Measurements from ENCODE around the gene EGLN2. TPM values are rescaled to one million over a fixed set of nuclear protein-coding genes. Genes with fewer than 3 reads are reported as not detected.
A peak's percentile ranks its signal among the peaks of the same experiment; 100 is the strongest.

The EGLN2 gene
- total RNA-seq, 2 experiments from 2014 or later = 121 to 126 TPM

DNA sequence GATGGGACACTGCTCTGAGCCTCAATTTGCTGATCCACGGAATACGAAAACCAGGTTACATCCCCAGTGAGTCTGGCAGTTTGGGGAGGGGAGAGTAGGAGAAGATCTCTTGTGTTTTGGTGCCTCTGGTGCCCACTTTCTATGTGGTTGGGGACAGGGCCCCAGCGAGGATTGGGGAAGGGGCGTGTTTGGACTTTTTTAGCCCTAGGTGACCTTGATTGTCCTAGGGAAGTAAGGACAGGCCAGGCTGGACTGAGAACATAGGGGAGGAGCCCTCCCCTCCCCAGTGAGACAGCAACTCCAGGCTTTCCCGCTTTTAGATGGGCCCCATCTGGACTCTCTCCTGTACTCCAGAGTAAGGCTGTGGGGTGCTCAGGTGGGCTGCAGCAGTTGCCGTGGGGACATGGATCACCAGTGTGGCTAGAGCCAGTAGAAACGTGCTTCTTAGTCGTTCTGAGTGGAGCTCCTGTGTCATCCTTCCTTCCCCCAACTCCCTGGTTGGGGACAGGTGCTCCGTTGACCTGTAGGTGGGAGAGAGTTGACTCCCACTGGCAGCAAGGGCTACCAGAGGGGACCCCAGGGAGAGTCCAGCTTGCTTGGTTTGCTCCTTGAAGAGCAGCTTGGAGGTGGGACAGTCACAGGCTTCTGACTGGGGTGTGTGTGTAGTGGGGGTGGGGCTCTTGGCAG is 4.3 kb downstream of the EGLN2 start:
- H3K4me1 Mint-ChIP-seq (ENCODE audit: low read depth) = peaks cover 85% of the 10 kb centered on the region
- no peaks in the 10 kb centered on the region for H3K9me3 Mint-ChIP-seq (ENCODE audit: insufficient read depth)
- H3K27ac Mint-ChIP-seq = peak overlapping the region; percentile 95
- no peak for DNase-seq
- peaks cover 72% of the 10 kb centered on the region for H3K36me3 Mint-ChIP-seq (ENCODE audit: low read depth)
- peak overlapping the region; percentile 95 for H3K4me3 Mint-ChIP-seq
- ChIA-PET CTCF (interaction anchor here (0.7 to 5.6 kb wide), 5 partner anchors 8 to 139 kb away, joined by 3 to 47 read pairs (median 4); partner anchors contain the start of gene RAB4B), POLR2A (interaction anchor here (0.7 to 6.1 kb wide), 2 partner anchors 25 to 581 kb away, joined by 3 to 35 read pairs; partner anchors contain the start of gene RAB4B)
- no peaks in the 10 kb centered on the region for H3K27me3 Mint-ChIP-seq (ENCODE audit: low read depth)
- ATAC-seq = no peak

DNA sequence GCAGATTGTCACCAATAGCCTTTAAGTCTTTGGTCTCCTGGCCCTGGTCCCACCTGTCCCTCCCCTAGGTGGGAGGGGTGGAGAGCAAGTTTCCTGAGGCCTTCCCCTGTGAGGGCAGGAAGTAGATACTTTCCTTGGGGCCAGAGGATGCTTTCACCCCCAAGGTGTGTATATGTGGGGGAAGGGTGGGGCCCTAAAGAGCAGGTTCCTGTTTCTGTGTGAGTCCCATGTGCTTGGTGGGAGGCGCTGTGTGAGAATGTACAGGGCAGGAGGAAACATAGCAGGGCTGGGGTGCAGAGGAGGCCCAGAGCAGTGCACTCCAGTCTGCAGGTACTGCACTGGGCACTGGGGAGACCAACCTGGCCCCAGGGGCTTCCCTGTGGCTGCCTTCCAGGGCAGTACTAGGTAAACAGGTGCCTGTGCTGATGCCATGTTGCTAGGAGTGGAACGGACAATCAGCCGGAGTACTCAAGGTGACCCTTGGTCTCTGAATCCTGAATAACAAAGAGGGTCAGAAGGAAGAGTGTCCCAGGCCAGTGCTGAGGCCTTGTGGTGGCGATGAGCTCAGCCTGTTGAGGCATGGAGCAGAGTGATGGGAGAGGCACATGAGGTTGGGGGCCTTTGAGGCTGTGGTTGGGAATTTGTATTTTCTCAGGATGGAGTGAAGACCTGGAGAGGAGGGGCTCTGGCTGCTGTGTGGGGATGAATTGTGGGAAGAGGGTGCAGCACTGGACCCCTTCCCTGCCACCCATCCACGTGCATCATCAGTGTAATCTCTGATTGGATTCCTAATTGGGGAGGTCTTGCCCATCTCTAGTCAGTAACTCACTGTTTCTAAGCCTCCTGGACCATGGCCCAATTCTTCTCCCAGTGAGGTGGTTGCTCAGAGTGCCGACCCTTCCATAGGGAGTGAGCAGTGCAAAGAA is 5.1 kb downstream of the EGLN2 start:
- ATAC-seq (peak; percentile 43), DNase-seq (peak; percentile 86)
- Mint-ChIP-seq H3K4me3 (peak overlapping the region; percentile 95), H3K4me1 (ENCODE audit: low read depth) (peaks cover 86% of the 10 kb centered on the region), H3K27ac (peak overlapping the region; percentile 95), H3K36me3 (ENCODE audit: low read depth) (peaks cover 78% of the 10 kb centered on the region), H3K9me3 (ENCODE audit: insufficient read depth) (no peaks in the 10 kb centered on the region), H3K27me3 (ENCODE audit: low read depth) (no peaks in the 10 kb centered on the region)
- ChIA-PET POLR2A (interaction anchor here (0.7 to 6.1 kb wide), 3 partner anchors 26 to 582 kb away, joined by 3 to 35 read pairs (median 4); partner anchors contain the start of gene RAB4B), CTCF (interaction anchor here (0.7 to 5.6 kb wide), 8 partner anchors 15 to 340 kb away, joined by 3 to 63 read pairs (median 6); partner anchors contain the start of gene RAB4B)

DNA sequence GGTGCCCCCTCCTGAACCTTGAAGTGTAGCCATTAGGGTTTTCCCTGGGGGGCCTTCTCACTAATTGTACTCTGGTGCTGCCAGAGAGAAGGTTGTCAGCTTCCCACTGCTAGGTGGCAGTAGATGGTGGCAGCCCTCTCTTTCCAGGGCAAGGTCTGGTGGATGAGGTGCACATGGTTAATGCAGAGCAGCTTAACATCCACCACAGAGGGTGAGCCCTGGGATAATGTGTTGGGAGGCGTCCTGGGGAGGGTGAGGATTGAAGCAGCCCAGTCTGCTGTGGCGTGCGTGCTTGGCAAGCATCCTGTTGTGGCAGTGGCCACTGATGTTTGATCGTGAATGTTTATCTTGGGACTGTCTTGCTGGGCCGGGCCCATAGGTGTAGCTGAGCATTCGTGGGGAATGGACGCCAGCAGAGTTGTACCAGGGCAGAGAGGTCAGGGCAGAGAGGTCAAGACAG is 5.8 kb downstream of the EGLN2 start:
- DNase-seq = no peak
- H3K36me3 Mint-ChIP-seq (ENCODE audit: low read depth) = peaks cover 84% of the 10 kb centered on the region
- peak overlapping the region; percentile 95 for H3K4me3 Mint-ChIP-seq
- H3K27me3 Mint-ChIP-seq (ENCODE audit: low read depth) = no peaks in the 10 kb centered on the region
- peaks cover 92% of the 10 kb centered on the region for H3K4me1 Mint-ChIP-seq (ENCODE audit: low read depth)
- CTCF ChIA-PET = interaction anchor here (1.0 to 5.6 kb wide), 8 partner anchors 10 to 339 kb away, joined by 3 to 63 read pairs (median 10); partner anchors contain the start of genes ACTMAP, RAB4B and SNRPA
- no peak for ATAC-seq
- peak overlapping the region; percentile 95 for H3K27ac Mint-ChIP-seq
- H3K9me3 Mint-ChIP-seq (ENCODE audit: insufficient read depth) = no peaks in the 10 kb centered on the region
- POLR2A ChIA-PET = interaction anchor here (0.8 to 6.1 kb wide), 4 partner anchors 27 to 142 kb away, joined by 3 to 35 read pairs (median 6); partner anchors contain the start of gene RAB4B

GRCh38 chr19:40805258-40805868 is 6.4 kb downstream of the EGLN2 start:
- CTCF ChIA-PET = interaction anchor here (1.0 to 5.6 kb wide), 13 partner anchors 9 to 552 kb away, joined by 3 to 63 read pairs (median 9); partner anchors contain the start of genes ACTMAP, RAB4B and SNRPA
- H3K9me3 Mint-ChIP-seq (ENCODE audit: insufficient read depth) = no peaks in the 10 kb centered on the region
- DNase-seq (peak; percentile 65), ATAC-seq (no peak)
- H3K4me3 Mint-ChIP-seq = peak overlapping the region; percentile 95
- H3K27me3 Mint-ChIP-seq (ENCODE audit: low read depth) = no peaks in the 10 kb centered on the region
- H3K36me3 Mint-ChIP-seq (ENCODE audit: low read depth) = peaks cover 83% of the 10 kb centered on the region
- peak overlapping the region; percentile 95 for H3K27ac Mint-ChIP-seq
- POLR2A ChIA-PET = interaction anchor here (1.0 to 6.1 kb wide), 4 partner anchors 27 to 142 kb away, joined by 3 to 35 read pairs (median 6); partner anchors contain the start of genes COQ8B, ITPKC and RAB4B
- H3K4me1 Mint-ChIP-seq (ENCODE audit: low read depth) = peaks cover 94% of the 10 kb centered on the region

DNA sequence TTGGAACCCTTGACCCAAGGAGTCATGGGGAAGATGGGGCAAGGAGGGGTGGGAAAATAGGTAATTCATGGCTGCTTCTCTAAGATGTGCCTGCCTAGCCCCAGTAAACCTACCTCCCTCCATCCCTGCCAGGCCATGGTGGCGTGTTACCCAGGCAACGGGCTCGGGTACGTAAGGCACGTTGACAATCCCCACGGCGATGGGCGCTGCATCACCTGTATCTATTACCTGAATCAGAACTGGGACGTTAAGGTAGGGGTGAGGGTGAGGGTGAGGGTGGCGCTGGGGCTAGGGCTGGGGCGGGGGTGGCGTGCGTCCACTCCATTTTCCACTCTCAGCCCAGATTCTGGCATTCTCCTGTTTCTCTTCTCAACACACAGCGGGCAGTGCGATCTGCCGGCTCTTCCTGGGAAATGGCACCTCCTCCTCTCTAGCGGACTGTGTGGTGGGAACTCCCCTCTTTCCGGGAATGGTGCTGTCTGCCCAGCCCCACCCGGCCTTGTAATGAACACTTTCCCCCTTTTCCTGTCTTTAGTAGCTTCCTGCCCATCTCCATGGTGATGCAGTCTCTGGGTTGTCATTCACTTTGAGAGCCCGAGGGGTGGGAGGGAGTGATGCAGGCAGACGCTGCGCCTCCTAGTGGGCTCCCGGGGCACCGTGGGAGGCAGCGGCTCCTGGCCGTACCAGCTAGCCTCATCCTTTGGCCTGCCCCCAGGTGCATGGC is 7.6 kb downstream of the EGLN2 start:
- Mint-ChIP-seq H3K4me3 (peak overlapping the region; percentile 95), H3K9me3 (ENCODE audit: insufficient read depth) (no peaks in the 10 kb centered on the region), H3K27ac (peak overlapping the region; percentile 95), H3K4me1 (ENCODE audit: low read depth) (peaks cover 94% of the 10 kb centered on the region), H3K36me3 (ENCODE audit: low read depth) (peaks cover 82% of the 10 kb centered on the region), H3K27me3 (ENCODE audit: low read depth) (peaks cover under 1% of the 10 kb centered on the region)
- POLR2A ChIA-PET = interaction anchor here (0.6 to 6.1 kb wide), 6 partner anchors 8 to 195 kb away, joined by 3 to 35 read pairs (median 4); partner anchors contain the start of genes EGLN2 and RAB4B
- CTCF ChIA-PET = interaction anchor here (0.8 to 5.6 kb wide), 27 partner anchors 8 to 550 kb away, joined by 3 to 63 read pairs (median 5); partner anchors contain the start of genes ACTMAP, COQ8B, EGLN2 and ITPKC
- DNase-seq (peak; percentile 86), ATAC-seq (peak; percentile 56)

DNA sequence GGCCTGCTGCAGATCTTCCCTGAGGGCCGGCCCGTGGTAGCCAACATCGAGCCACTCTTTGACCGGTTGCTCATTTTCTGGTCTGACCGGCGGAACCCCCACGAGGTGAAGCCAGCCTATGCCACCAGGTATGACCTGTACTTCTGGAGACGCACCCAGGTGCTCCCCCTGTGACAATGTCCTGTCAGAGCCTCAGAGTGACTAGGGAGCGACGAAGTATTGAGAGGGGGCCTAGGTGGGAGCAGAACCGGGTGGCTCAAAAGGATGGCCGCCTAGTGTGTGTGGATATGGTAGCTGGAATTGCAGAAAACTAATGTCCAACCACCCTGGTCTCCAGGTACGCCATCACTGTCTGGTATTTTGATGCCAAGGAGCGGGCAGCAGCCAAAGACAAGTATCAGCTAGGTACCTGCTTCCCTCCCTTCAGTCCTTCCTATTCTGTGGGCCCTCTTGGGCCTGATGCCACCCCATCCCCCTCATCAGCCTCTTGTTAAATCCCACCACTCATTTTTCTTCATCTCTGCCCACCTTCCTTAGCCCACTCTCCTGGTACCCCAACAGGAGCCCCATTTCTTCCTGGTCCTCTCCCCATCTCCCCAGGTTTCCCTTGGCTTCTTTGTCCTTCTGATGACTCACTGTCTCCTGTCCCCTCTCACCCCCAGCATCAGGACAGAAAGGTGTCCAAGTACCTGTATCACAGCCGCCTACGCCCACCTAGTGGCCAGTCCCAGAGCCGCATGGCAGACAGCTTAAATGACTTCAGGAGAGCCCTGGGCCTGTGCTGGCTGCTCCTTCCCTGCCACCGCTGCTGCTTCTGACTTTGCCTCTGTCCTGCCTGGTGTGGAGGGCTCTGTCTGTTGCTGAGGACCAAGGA is 8.4 kb downstream of the EGLN2 start:
- DNase-seq = no peak
- peaks cover 89% of the 10 kb centered on the region for H3K4me1 Mint-ChIP-seq (ENCODE audit: low read depth)
- peaks cover 6% of the 10 kb centered on the region for H3K27me3 Mint-ChIP-seq (ENCODE audit: low read depth)

GRCh38 chr19:40808021-40808325 is 9.0 kb downstream of the EGLN2 start:
- Mint-ChIP-seq H3K4me3 (no peak overlapping the region), H3K27me3 (ENCODE audit: low read depth) (peaks cover 10% of the 10 kb centered on the region), H3K4me1 (ENCODE audit: low read depth) (peaks cover 83% of the 10 kb centered on the region), H3K27ac (peak overlapping the region; percentile 69), H3K9me3 (ENCODE audit: insufficient read depth) (no peaks in the 10 kb centered on the region), H3K36me3 (ENCODE audit: low read depth) (peaks cover 71% of the 10 kb centered on the region)
- ChIA-PET POLR2A (interaction anchor here (0.6 to 6.1 kb wide), 5 partner anchors 9 to 145 kb away, joined by 3 to 35 read pairs (median 5); partner anchors contain the start of genes EGLN2 and RAB4B), CTCF (interaction anchor here (1.1 to 5.6 kb wide), 7 partner anchors 11 to 144 kb away, joined by 3 to 63 read pairs (median 15); partner anchors contain the start of genes ACTMAP and RAB4B)
- ATAC-seq = no peak
- no peak for DNase-seq

More for the DNA sequence above, 8.4 kb downstream of the EGLN2 start:
- Mint-ChIP-seq H3K9me3 (ENCODE audit: insufficient read depth) (no peaks in the 10 kb centered on the region), H3K27ac (peak overlapping the region; percentile 95), H3K36me3 (ENCODE audit: low read depth) (peaks cover 75% of the 10 kb centered on the region), H3K4me3 (peak overlapping the region; percentile 95)
- ATAC-seq = no peak
- CTCF ChIA-PET = interaction anchor here (0.8 to 5.6 kb wide), 21 partner anchors 9 to 202 kb away, joined by 3 to 63 read pairs (median 5); partner anchors contain the start of genes ACTMAP, COQ8B, EGLN2 and ITPKC
- POLR2A ChIA-PET = interaction anchor here (1.2 to 6.1 kb wide), 4 partner anchors 9 to 144 kb away, joined by 3 to 35 read pairs (median 6); partner anchors contain the start of genes EGLN2 and RAB4B

DNA sequence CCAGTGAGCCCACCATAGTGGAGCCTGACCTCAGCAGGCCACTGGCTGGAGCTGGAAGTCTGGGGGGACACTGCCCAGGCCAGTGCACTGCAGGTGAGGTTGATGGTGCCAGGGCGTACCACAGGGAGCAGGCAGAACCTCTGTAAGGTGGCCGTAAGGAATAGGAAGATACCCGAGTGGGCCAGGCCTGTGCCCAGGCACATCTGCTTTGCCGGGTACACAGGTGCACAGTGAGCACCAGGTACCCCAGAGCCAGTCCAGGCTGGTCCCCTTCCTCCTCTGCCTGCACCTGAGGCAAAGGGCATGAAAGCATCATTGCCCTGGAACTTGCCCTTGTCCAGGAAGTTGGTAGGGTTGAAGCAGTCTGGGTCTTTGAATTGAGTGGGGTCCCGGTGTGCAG is 9.5 kb downstream of the EGLN2 start:
- H3K36me3 Mint-ChIP-seq (ENCODE audit: low read depth) = peaks cover 67% of the 10 kb centered on the region
- no peak overlapping the region for H3K4me3 Mint-ChIP-seq
- H3K4me1 Mint-ChIP-seq (ENCODE audit: low read depth) = peaks cover 78% of the 10 kb centered on the region
- DNase-seq (no peak), ATAC-seq (no peak)
- H3K27me3 Mint-ChIP-seq (ENCODE audit: low read depth) = peaks cover 11% of the 10 kb centered on the region
- CTCF ChIA-PET = interaction anchor here (1.1 to 5.6 kb wide), 6 partner anchors 10 to 144 kb away, joined by 3 to 63 read pairs (median 21); partner anchors contain the start of genes ACTMAP and RAB4B
- no peaks in the 10 kb centered on the region for H3K9me3 Mint-ChIP-seq (ENCODE audit: insufficient read depth)
- POLR2A ChIA-PET = interaction anchor here (0.6 to 2.4 kb wide), 3 partner anchors 8 to 63 kb away, joined by 3 to 8 read pairs (median 3); partner anchors contain the start of gene EGLN2
- H3K27ac Mint-ChIP-seq = no peak overlapping the region

DNA sequence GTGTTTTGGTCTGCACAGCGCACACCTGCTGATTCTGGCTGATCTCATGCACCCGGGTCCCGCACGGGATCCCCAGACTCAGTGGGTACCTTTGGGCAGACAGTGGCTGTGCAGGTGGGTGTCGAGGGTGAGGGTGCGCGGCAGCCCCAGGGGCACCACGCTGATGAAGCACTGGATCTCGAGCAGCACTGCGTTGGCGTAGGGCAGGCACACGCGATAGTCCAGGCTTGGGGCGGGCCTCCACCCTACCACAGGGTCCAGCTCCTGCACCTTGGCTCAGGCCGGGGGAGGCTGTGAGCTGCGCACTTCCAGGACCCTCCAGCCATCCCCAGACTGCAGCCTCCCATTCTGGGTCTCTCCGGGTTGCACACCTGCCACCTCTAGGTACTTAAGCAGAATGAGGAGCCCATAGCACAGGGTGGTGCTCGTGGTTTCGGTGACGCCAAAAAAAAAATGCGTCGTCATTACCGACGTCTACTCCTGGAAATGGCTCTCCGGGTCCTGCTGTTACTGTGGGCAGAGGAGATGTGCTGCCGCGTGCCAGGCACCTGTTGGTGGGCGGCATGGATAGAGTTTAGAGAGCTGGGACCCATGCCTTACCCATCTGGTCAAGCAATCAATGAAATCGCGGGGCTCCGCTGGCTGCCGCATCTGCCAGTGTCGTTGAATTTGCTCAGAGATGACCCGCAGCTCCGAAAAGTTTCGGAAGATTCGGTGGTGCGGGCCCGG is 10.5 kb downstream of the EGLN2 start:
- H3K27ac Mint-ChIP-seq = no peak overlapping the region
- peaks cover 58% of the 10 kb centered on the region for H3K36me3 Mint-ChIP-seq (ENCODE audit: low read depth)
- H3K4me1 Mint-ChIP-seq (ENCODE audit: low read depth) = peaks cover 67% of the 10 kb centered on the region
- POLR2A ChIA-PET = no interaction called here
- peak overlapping the region; percentile 80 for H3K4me3 Mint-ChIP-seq
- CTCF ChIA-PET = interaction anchor here (1.6 kb wide), 1 partner anchor 11 kb away, joined by 3 read pairs; no protein-coding TSS in a partner anchor
- H3K27me3 Mint-ChIP-seq (ENCODE audit: low read depth) = peaks cover 16% of the 10 kb centered on the region
- no peaks in the 10 kb centered on the region for H3K9me3 Mint-ChIP-seq (ENCODE audit: insufficient read depth)
- ATAC-seq = no peak
- DNase-seq = no peak

All from activated CD8-positive, alpha-beta T cell treated with anti-CD3 and anti-CD28 coated beads, Interleukin-2, amount 10 ng/mL, durations not matched to agents 7 days and 5 days (primary cell).